Measurements from ENCODE around the gene EPHB2. TPM values are rescaled to one million over a fixed set of nuclear protein-coding genes. Genes with fewer than 3 reads are reported as not detected.

Gene EPHB2
- total RNA-seq, 6 experiments from 2014 or later: 0.24 to 1.8 (median 0.62) TPM

DNA sequence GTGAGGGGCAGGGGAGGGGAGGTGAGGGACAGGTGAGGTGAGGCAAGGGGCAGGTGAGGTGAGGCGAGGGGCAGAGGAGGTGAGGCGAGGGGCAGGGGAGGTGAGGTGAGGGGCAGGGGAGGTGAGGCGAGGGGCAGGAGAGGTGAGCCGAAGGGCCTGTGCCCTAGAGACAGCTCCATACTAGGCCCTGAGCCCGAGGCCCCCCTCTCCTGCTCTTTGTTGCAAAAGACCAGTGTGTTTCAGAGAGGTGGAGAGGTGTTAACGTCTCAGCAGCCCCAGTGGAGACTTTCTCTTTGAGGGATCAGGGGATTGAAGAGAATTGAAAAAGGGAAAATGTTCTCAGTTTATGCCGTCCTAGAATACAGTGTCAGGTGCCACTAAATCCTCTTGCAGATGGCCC, 44.2 kb downstream of the EPHB2 start:
- no peaks in the 10 kb centered on the region for H3K36me3 ChIP-seq
- H3K4me1 ChIP-seq: peaks cover 0 to 3% (median 0%) of the 10 kb centered on the region in 4 donors
- intact Hi-C loops (cut with DNase I): no loop called here
- no peak overlapping the region for H3K27ac ChIP-seq
- DNase-seq: no peak
- H3K27me3 ChIP-seq: no peaks in the 10 kb centered on the region
- peak in 1 of 4 donors; percentile 41 for ATAC-seq
- no peak overlapping the region for H3K4me3 ChIP-seq
- WGBS (ENCODE audit: insufficient coverage, low coverage, low lambda C conversion rate, missing lambda C conversion rate): 53% methylated on average over 5 of the region's 7 CpGs
- H3K9me3 ChIP-seq: no peaks in the 10 kb centered on the region
- no peak for TF ChIP-seq POLR2A (IDR thresholded peaks at IDR 0.05)
- TF ChIP-seq, protein P1, sequence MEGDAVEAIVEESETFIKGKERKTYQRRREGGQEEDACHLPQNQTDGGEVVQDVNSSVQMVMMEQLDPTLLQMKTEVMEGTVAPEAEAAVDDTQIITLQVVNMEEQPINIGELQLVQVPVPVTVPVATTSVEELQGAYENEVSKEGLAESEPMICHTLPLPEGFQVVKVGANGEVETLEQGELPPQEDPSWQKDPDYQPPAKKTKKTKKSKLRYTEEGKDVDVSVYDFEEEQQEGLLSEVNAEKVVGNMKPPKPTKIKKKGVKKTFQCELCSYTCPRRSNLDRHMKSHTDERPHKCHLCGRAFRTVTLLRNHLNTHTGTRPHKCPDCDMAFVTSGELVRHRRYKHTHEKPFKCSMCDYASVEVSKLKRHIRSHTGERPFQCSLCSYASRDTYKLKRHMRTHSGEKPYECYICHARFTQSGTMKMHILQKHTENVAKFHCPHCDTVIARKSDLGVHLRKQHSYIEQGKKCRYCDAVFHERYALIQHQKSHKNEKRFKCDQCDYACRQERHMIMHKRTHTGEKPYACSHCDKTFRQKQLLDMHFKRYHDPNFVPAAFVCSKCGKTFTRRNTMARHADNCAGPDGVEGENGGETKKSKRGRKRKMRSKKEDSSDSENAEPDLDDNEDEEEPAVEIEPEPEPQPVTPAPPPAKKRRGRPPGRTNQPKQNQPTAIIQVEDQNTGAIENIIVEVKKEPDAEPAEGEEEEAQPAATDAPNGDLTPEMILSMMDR (IDR thresholded peaks at IDR 0.05): no peak

DNA sequence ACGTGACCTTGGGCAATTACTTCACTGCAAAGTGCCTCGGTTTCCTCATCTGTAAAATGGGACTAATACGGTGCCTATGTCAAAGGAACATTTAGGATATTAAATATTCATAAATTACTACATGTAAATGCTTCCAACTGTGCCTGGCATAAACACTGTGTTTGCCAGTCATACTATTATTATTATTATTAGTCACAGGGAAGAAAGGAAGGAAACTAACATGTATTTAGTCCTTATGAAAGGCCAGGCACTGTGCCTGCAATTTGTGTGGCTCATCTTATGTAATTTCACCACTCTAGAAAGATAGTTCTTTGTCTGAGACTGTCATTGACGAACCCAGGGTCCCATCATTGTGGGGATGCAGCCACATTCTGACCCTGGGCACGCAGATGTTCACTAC, 45.0 kb downstream of the EPHB2 start:
- ATAC-seq: no peak
- intact Hi-C loops (cut with DNase I): no loop called here
- H3K4me1 ChIP-seq: peaks cover 0 to 1% (median 0%) of the 10 kb centered on the region in 4 donors
- no peaks in the 10 kb centered on the region for H3K36me3 ChIP-seq
- WGBS (ENCODE audit: insufficient coverage, low coverage, low lambda C conversion rate, missing lambda C conversion rate): 45% methylated on average over 3 of the region's 5 CpGs
- H3K9me3 ChIP-seq: no peaks in the 10 kb centered on the region
- H3K27me3 ChIP-seq: no peaks in the 10 kb centered on the region
- TF ChIP-seq, protein P1 (IDR thresholded peaks at IDR 0.05): no peak
- no peak for TF ChIP-seq POLR2A (IDR thresholded peaks at IDR 0.05)
- no peak overlapping the region for H3K27ac ChIP-seq
- H3K4me3 ChIP-seq: no peak overlapping the region
- DNase-seq: no peak

DNA sequence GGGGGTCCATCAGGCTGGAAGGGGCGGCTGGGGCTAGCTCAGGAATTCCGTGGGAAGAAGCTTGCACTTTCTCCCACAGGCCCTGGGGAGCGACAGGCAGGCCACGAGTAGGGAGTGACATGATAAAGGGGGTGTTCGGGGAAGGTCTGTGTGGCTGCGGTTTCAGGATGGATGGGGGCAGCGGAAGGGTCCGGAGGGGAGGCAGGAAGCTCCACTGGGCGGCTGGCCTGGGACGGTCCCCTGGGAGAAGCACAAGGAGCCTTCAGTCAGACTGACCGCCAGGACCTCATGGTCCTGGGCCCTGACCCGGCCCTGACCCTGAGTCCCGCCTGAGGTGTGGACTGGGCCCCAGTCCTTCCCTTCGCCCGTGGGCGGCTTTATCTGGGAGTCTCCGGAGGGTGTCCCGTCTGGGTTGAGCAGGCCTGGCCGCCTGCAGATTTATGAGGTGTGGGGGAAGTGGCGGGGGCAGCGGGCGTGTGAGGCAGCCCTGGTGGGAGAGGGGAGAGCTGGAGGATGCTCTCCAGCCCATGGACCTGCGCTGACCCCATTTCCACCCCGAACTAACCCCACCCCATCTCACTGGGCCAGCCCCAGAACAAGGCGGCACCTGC, 45.6 kb downstream of the EPHB2 start:
- no peaks in the 10 kb centered on the region for H3K9me3 ChIP-seq
- 52% methylated on average over 9 of the region's 25 CpGs for WGBS (ENCODE audit: insufficient coverage, low coverage, low lambda C conversion rate, missing lambda C conversion rate)

DNA sequence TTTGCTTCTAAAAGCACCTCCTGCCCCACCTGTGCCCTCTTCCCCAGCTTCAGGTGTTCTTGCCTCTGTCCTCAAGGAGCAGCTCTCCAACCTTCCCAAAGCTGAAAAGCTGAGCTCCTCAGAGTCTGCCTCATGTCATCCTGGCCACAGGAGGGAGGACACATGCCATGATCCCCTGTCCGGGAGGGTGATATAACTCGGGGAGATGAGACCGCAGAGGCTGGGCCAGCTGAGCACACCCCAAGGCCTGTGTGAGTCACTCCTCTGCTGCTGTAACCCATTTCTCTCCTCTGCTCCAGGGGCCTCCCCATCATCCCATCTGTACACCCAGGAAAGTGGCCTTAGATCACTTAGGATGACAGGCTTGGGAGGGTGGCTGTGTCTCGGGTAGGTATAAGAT, 49.8 kb downstream of the EPHB2 start:
- no peak for TF ChIP-seq POLR2A (IDR thresholded peaks at IDR 0.05)
- TF ChIP-seq, protein P1 (IDR thresholded peaks at IDR 0.05): no peak
- DNase-seq (no peak), ATAC-seq (no peak)
- intact Hi-C loops (cut with DNase I): no loop called here
- H3K4me1 ChIP-seq: no peaks in the 10 kb centered on the region
- H3K27me3 ChIP-seq: no peaks in the 10 kb centered on the region
- H3K4me3 ChIP-seq: no peak overlapping the region
- 73% methylated on average over 2 of the region's 4 CpGs for WGBS (ENCODE audit: insufficient coverage, low coverage, low lambda C conversion rate, missing lambda C conversion rate)
- H3K36me3 ChIP-seq: no peaks in the 10 kb centered on the region
- no peaks in the 10 kb centered on the region for H3K9me3 ChIP-seq
- H3K27ac ChIP-seq: no peak overlapping the region

More for the DNA sequence above, 45.6 kb downstream of the EPHB2 start:
- Histone ChIP-seq H3K4me3 (no peak overlapping the region), H3K27ac (no peak overlapping the region), H3K36me3 (no peaks in the 10 kb centered on the region), H3K27me3 (no peaks in the 10 kb centered on the region), H3K4me1 (no peaks in the 10 kb centered on the region)
- DNase-seq (no peak), ATAC-seq (peak in 1 of 4 donors; percentile 16)
- intact Hi-C loops (cut with DNase I): no loop called here
- TF ChIP-seq, protein P1 (IDR thresholded peaks at IDR 0.05): no peak
- no peak for TF ChIP-seq POLR2A (IDR thresholded peaks at IDR 0.05)
